Ishikawa (cell line): Measurements from ENCODE around the gene CNNM2.

Experiments
- CEBPB ChIP-seq: IDR thresholded peaks from 2 replicates; pipeline ENCODE4 v1.6.1; 2012
- EP300 ChIP-seq: IDR thresholded peaks from 2 replicates; pipeline ENCODE4 v1.6.1; 2012; ENCODE audit warnings: borderline replicate concordance
- NFIC ChIP-seq: IDR thresholded peaks from 2 replicates; pipeline ENCODE4 v1.6.1; 2012
- TAF1 ChIP-seq: IDR thresholded peaks from 2 replicates; pipeline ENCODE4 v1.6.1; 2012; ENCODE audit warnings: low read depth, mild to moderate bottlenecking

DNA sequence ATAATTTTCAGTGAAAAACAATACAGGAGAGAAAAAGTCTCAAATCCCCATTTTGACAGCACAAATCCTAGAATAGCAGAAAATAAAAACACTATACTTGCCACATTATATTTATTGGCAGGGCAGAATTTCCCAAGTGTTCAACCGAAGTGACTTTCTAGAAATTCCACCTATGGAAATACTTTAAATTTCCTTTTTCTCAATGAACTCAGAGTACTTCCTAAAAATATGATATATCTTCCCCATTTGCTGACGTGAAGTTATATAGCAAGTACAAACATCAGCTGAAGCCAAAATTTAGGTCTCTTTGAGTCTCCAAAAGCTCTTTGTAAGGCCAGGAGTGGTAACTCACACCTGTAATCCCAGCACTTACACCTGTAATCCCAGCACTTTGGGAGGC lies 191.7 kb downstream of the CNNM2 start:
- TF ChIP-seq EP300 = no peak
- TF ChIP-seq NFIC = no peak
- no peak for TF ChIP-seq CEBPB
- no peak for TF ChIP-seq TAF1
